Nephron progenitor cell (in vitro differentiated cells): ENCODE measurements around the gene VASH1.

Experiments
- DNase-seq: peaks from one replicate; pipeline ENCODE4 v3.0.0; 2021
- H3K27ac Mint-ChIP-seq: 2 replicates; pipeline ENCODE4 v1.8.0; 2021; ENCODE audit warnings: mild to moderate bottlenecking, moderate library complexity, mixed read lengths
- H3K27me3 Mint-ChIP-seq: 2 replicates; pipeline ENCODE4 v1.8.0; 2021; ENCODE audit warnings: mild to moderate bottlenecking, low read depth, mixed read lengths; ENCODE audit not compliant: poor library complexity
- H3K36me3 Mint-ChIP-seq: 2 replicates; pipeline ENCODE4 v1.8.0; 2021; ENCODE audit warnings: low read depth, mixed read lengths
- H3K4me1 Mint-ChIP-seq: 2 replicates; pipeline ENCODE4 v1.8.0; 2021; ENCODE audit warnings: mixed read lengths
- H3K4me3 Mint-ChIP-seq: 2 replicates; pipeline ENCODE4 v1.8.0; 2021; ENCODE audit warnings: mild to moderate bottlenecking, moderate library complexity, mixed read lengths
- H3K9me3 Mint-ChIP-seq: 2 replicates; pipeline ENCODE4 v1.8.0; 2021; ENCODE audit warnings: mild to moderate bottlenecking, moderate library complexity, mixed read lengths
- CTCF ChIP-seq: fragments of 200-600 bp; sonication (generic); IDR thresholded peaks from 2 replicates; pipeline ENCODE4 v1.5.0; 2021; ENCODE audit warnings: antibody characterized with exemption

Gene VASH1

GRCh38 chr14:76761136-76761959, at the start of gene VASH1:
VASH1 (plus strand) TSS chr14:76761468; CDS start chr14:76762822, 1,354 bp downstream.
- H3K27me3 Mint-ChIP-seq, result peaks cover 24% of the 10 kb centered on the region
- H3K27ac Mint-ChIP-seq, result no peak within 1 kb of the TSS
- peak; percentile 77 for DNase-seq
- peak within 1 kb of the TSS; percentile 91 for H3K4me3 Mint-ChIP-seq
- no peaks in the 10 kb centered on the region for H3K9me3 Mint-ChIP-seq
- peaks cover 37% of the 10 kb centered on the region for H3K4me1 Mint-ChIP-seq
- peaks cover 5% of the 10 kb centered on the region for H3K36me3 Mint-ChIP-seq
- TF ChIP-seq CTCF, result no peak

GRCh38 chr14:76713121-76713520, 48.1 kb upstream of the VASH1 start:
- Mint-ChIP-seq H3K9me3 (peaks cover 28% of the 10 kb centered on the region), H3K4me1 (peaks cover 25% of the 10 kb centered on the region), H3K36me3 (peaks cover 5% of the 10 kb centered on the region), H3K4me3 (no peak overlapping the region), H3K27ac (no peak overlapping the region), H3K27me3 (no peaks in the 10 kb centered on the region)
- no peak for DNase-seq
- no peak for TF ChIP-seq CTCF

- Mint-ChIP-seq H3K4me1 (peaks cover 33% of the 10 kb centered on the region), H3K36me3 (peaks cover 5% of the 10 kb centered on the region), H3K4me3 (no peak overlapping the region), H3K27ac (no peak overlapping the region), H3K9me3 (peaks cover 31% of the 10 kb centered on the region), H3K27me3 (no peaks in the 10 kb centered on the region)
- DNase-seq, result no peak
- TF ChIP-seq CTCF, result no peak
Measured at GRCh38 chr14:76714470-76714869, 46.8 kb upstream of the VASH1 start.

GRCh38 chr14:76715101-76715500, 46.2 kb upstream of the VASH1 start:
- Mint-ChIP-seq H3K36me3 (peaks cover 5% of the 10 kb centered on the region), H3K4me3 (no peak overlapping the region), H3K27me3 (no peaks in the 10 kb centered on the region), H3K9me3 (peaks cover 31% of the 10 kb centered on the region), H3K4me1 (peaks cover 37% of the 10 kb centered on the region), H3K27ac (no peak overlapping the region)
- DNase-seq, result no peak
- TF ChIP-seq CTCF, result no peak

GRCh38 chr14:76715511-76716081, 45.7 kb upstream of the VASH1 start:
- no peak for TF ChIP-seq CTCF
- H3K4me3 Mint-ChIP-seq, result no peak overlapping the region
- peaks cover 5% of the 10 kb centered on the region for H3K36me3 Mint-ChIP-seq
- peaks cover 31% of the 10 kb centered on the region for H3K9me3 Mint-ChIP-seq
- peaks cover 37% of the 10 kb centered on the region for H3K4me1 Mint-ChIP-seq
- H3K27me3 Mint-ChIP-seq, result no peaks in the 10 kb centered on the region
- no peak for DNase-seq
- H3K27ac Mint-ChIP-seq, result peak overlapping the region; percentile 51
